Hair follicle dermal papilla cell (primary cell): Measurements from ENCODE around the gene CFAP161. TPM values are rescaled to one million over a fixed set of nuclear protein-coding genes. Genes with fewer than 3 reads are reported as not detected.

Experiments used
- total RNA-seq: library from RNA; depleted of rRNA; stranded (reverse); fragments of >200 nt; gene quantifications from 2 replicates; pipeline ENCODE4 v1.2.3, GENCODE V29; 2012

Gene CFAP161
- 0.12 and 0.32 TPM in 2 replicates for total RNA-seq

DNA sequence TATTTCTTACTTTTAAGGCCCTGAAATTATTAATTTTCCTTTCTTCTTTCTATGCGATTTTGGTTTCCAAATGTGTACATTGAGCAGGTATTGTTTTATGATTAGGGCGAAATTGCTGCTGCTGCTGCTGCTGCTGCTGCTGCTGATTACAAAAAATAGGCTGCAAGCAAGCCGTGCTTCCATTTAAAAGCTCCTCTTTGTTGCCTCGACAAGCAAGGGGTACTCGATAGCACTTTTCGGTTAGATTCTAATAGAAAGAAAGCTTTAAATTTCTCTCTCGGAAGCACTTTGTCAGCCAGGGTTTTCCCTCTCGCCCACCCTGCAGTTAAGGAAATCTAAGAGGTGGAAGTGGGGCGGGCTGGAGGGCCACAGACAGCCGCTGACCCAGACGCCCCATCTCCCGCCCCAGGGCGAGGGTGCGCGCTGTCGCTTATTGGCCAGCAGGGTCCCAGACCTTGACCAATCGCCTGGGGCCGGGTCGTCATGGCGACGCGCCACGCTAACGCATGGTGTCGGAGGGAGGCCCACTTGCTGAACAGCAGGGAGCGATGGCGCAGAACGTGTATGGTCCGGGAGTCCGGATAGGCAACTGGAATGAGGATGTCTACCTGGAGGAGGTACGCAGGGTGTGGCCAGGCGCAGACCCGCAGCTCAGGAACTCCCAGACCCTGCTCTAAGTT, at the start of gene CFAP161:
Gene CFAP161, plus strand, starts transcription at position 489 of the 680 bp plus-strand sequence. Its CDS starts 60 bp downstream, at position 549.

DNA sequence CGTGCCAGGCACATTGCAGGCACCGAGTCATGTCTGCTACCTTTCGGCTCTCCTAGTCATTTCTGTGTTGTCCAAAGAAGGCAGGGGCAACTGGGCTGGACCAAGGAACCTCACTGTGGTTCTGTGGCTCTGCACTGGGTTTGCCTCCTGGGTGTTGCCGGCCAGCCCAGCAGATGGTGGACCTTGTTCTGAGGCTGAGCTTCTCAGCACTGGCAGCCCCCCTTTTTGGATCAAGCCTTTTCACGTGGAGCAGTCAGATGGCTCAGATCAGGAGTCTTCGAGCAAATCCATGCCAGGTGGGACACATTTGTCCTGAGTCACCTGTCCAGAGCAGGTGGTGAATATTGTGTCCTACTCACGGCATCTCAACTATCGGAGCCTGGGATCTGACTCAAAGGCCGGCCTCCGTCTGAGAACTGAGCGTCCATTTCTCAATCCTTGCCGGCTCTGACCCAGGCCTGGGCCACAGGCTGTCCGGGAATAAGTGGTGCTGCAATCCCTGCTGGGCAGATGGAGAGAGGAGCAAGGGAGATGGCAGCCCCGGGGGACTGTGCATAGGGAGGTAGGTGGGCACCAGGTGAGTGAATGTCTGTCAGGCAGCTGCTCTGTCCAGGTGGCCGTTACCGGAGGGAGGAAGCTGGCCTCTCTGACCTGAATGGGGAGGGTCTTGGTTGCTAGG, 62.6 kb downstream of the CFAP161 start, which contains the start of gene IL16:
Gene IL16, plus strand, starts transcription at position 304 of the 679 bp plus-strand sequence. CDS start 28,521 bp downstream, outside the sequence.

Other genes starting within 250 kb of the CFAP161 start
- 17.9 and 18.5 TPM in 2 replicates for gene MESD, start 144.5 kb upstream of the CFAP161 start, total RNA-seq
- gene TLNRD1, start 133.3 kb upstream of the CFAP161 start, total RNA-seq: 13.7 and 15.3 TPM in 2 replicates
- 0.97 and 1.1 TPM in 2 replicates for gene IL16, start 62.6 kb downstream of the CFAP161 start, total RNA-seq
- 5.5 and 8.1 TPM in 2 replicates for gene STARD5, start 189.9 kb downstream of the CFAP161 start, total RNA-seq
- not detected in 2 replicates for gene TMC3, start 239.9 kb downstream of the CFAP161 start, total RNA-seq